Measurements from ENCODE around the gene BDP1. TPM values are rescaled to one million over a fixed set of nuclear protein-coding genes. Genes with fewer than 3 reads are reported as not detected.
"Not testable (repeated sequence)": the region's sequence is repeated elsewhere in the genome, so short reads cannot be mapped to it uniquely, and the experiment has no call there.

The BDP1 gene
- polyA plus RNA-seq, 4 donors: 37.3 to 48.5 (median 43.1) TPM

DNA sequence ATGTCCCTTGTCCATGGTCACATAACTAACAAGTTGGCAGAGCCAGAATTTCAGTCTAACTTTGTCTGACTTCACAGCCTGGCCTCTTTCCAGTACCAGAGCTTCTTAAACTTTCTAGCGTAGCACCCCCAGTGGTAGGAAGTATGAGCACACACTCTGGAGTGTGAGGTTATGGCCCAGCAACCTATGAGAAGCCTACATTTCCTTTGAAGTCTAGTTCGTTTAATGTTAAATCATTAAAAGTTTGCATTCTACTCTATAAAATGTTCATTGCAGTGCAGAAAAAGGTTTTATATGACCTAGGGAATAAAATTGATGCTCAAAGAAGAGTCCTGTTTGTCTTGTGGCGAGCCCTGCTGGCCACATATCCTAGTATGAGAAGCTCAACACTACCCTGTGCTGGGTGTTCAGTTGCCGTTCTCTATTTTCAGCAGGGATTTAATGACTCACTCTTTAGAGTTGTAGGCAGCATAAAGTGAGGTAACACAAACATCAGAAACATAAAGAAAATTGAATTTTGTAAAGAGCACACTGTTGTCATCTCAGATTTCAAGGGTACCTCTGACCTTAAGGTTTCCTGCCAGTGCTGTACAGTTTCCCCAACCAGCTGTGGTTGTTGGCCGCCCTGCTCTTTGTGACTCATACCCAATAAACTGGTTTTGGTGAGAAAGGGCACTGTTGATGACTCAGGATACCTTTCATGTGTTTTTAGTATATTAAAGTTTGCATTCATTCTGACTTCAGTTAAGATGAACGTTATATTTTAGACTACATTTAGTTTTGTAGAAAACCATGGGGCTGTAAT, 146.0 kb downstream of the BDP1 start:
- peak in 2 of 4 donors; percentile 8 to 12 for DNase-seq (ENCODE audit: low read depth in 4 of 4, low spot score in 3 of 4)

GRCh38 chr5:71609916-71610315, 154.5 kb downstream of the BDP1 start:
- not testable (repeated sequence) for DNase-seq (ENCODE audit: low read depth in 4 of 4, low spot score in 3 of 4)

- no peak for DNase-seq (ENCODE audit: low read depth in 4 of 4, low spot score in 3 of 4)
Observed at GRCh38 chr5:71615809-71616208, 160.4 kb downstream of the BDP1 start.

Other genes with a start within 250 kb of the BDP1 start
- gene MCCC2, start 131.7 kb downstream of the BDP1 start, polyA plus RNA-seq (ENCODE audit: insufficient read length in 4 of 4): 10 to 100 TPM; 58.5 to 77.8 (median 72.8) TPM